HepG2 (cell line): ENCODE results near the gene GTF2I. TPM values are rescaled to one million over a fixed set of nuclear protein-coding genes. Genes with fewer than 3 reads are reported as not detected.
A peak's percentile ranks its signal among the peaks of the same experiment; 100 is the strongest.

Source experiments
- FUBP1 ChIP-seq: sonication (generic); formaldehyde crosslinking; IDR thresholded peaks from 2 replicates; pipeline ENCODE4 v1.5.1; 2020; ENCODE audit warnings: missing genetic modification reagents, mild to moderate bottlenecking, borderline replicate concordance
- GTF3A ChIP-seq: sonication (generic); formaldehyde crosslinking; conservative IDR thresholded peaks from 2 replicates; pipeline ENCODE4 v1.4.0; 2020; ENCODE audit warnings: mild to moderate bottlenecking, missing genetic modification reagents
- KDM5B ChIP-seq: sonication (generic); formaldehyde crosslinking; IDR thresholded peaks from 2 replicates; pipeline ENCODE4 v1.4.0; 2020; ENCODE audit warnings: missing genetic modification reagents, mild to moderate bottlenecking, borderline replicate concordance
- NFKB2 ChIP-seq: sonication (generic); formaldehyde crosslinking; IDR thresholded peaks from 2 replicates; pipeline ENCODE4 v1.4.0; 2020; ENCODE audit warnings: missing genetic modification reagents, borderline replicate concordance
- NPAS2 ChIP-seq: sonication (generic); formaldehyde crosslinking; IDR thresholded peaks from 2 replicates; pipeline ENCODE4 v1.8.0; 2022; ENCODE audit warnings: mild to moderate bottlenecking, missing genetic modification reagents, borderline replicate concordance
- PHF8 ChIP-seq: sonication (generic); formaldehyde crosslinking; IDR thresholded peaks from 2 replicates; pipeline ENCODE4 v1.5.0; 2020; ENCODE audit warnings: missing genetic modification reagents
- RFX3 ChIP-seq: IDR thresholded peaks from 2 replicates; pipeline ENCODE4 v1.6.1; 2016; ENCODE audit warnings: missing biosample characterization, missing genetic modification reagents
- SMARCC2 ChIP-seq: fragments of 450-650 bp; IDR thresholded peaks from 2 replicates; pipeline ENCODE4 v1.6.1; 2017; ENCODE audit warnings: antibody characterized with exemption, mild to moderate bottlenecking
- SP140L ChIP-seq: sonication (generic); formaldehyde crosslinking; IDR thresholded peaks from 2 replicates; pipeline ENCODE4 v1.4.0; 2020; ENCODE audit warnings: missing genetic modification reagents, borderline replicate concordance
- THAP8 ChIP-seq: sonication (generic); formaldehyde crosslinking; IDR thresholded peaks from 2 replicates; pipeline ENCODE4 v1.5.1; 2020; ENCODE audit warnings: missing genetic modification reagents, mild to moderate bottlenecking, borderline replicate concordance
- WIZ ChIP-seq: sonication (generic); formaldehyde crosslinking; IDR thresholded peaks from 2 replicates; pipeline ENCODE4 v1.5.1; 2020; ENCODE audit warnings: mild to moderate bottlenecking, missing genetic modification reagents
- ZNF354B ChIP-seq: sonication (generic); formaldehyde crosslinking; IDR thresholded peaks from 2 replicates; pipeline ENCODE4 v1.8.0; 2022; ENCODE audit warnings: mild to moderate bottlenecking, missing genetic modification reagents
- ZNF407 ChIP-seq: sonication (generic); formaldehyde crosslinking; IDR thresholded peaks from one replicate; pipeline ENCODE4 v1.5.1; 2020; ENCODE audit warnings: mild to moderate bottlenecking, missing genetic modification reagents; ENCODE audit errors: not compliant biosample characterization
- ZNF468 ChIP-seq: sonication (generic); formaldehyde crosslinking; IDR thresholded peaks from 2 replicates; pipeline ENCODE4 v1.8.0; 2022; ENCODE audit warnings: mild to moderate bottlenecking, moderate library complexity, missing genetic modification reagents
- ZNF782 ChIP-seq: sonication (generic); formaldehyde crosslinking; IDR thresholded peaks from 2 replicates; pipeline ENCODE4 v1.4.0; 2020; ENCODE audit warnings: missing genetic modification reagents, mild to moderate bottlenecking, borderline replicate concordance
- ZNF800 ChIP-seq: sonication (generic); formaldehyde crosslinking; IDR thresholded peaks from 2 replicates; pipeline ENCODE4 v1.4.0; 2020; ENCODE audit warnings: missing genetic modification reagents
- polyA plus RNA-seq, 8 experiments: library from polyadenylated mRNA; depleted of rRNA in 3 of 8; stranded (reverse) in 7 of 8; unstranded in 1 of 8; fragments of >200 nt; fragmentation: Illumina TruSeq in 4 of 8; extraction: Trizol in 4 of 8; gene quantifications; 2 replicates each; pipeline versions ENCODE4 v1.2.1 to v1.2.3, GENCODE V29; 2011 to 2016; ENCODE audit warnings: low read depth in 4 of 8, missing spikeins in 1 of 8, mixed read lengths in 1 of 8; ENCODE audit not compliant: insufficient read depth in 1 of 8
- total RNA-seq, 5 experiments: library from RNA; depleted of rRNA; stranded (reverse); fragments of >200 nt; fragmentation: Illumina TruSeq; extraction: Trizol; gene quantifications; 2 replicates each; pipeline ENCODE4 v1.2.3, GENCODE V29; 2016; ENCODE audit warnings: low read depth in 1 of 5

GTF2I gene
- total and polyA plus RNA-seq, 2 of the 13 experiments (the other 11 are each of a cell fraction or from before 2014, with no cell fraction given), result 74.6 to 125 TPM

GRCh38 chr7:74656837-74657691 is 454 bp upstream of the GTF2I start (continued):
- no peak for TF ChIP-seq THAP8 (CRISPR knock-in tag)
- peak; percentile 88 for TF ChIP-seq KDM5B (CRISPR knock-in tag)
- no peak for TF ChIP-seq SMARCC2
- TF ChIP-seq PHF8 (CRISPR knock-in tag), result peak; percentile 88
- TF ChIP-seq ZNF468, result no peak
- no peak for TF ChIP-seq ZNF800
- no peak for TF ChIP-seq ZNF407
- TF ChIP-seq NFKB2 (CRISPR knock-in tag), result no peak
- TF ChIP-seq RFX3 (CRISPR knock-in tag), result no peak
- TF ChIP-seq NPAS2 (CRISPR knock-in tag), result no peak
- no peak for TF ChIP-seq FUBP1
- TF ChIP-seq WIZ (CRISPR knock-in tag), result peak; percentile 73; the same call in 1 of the 2 replicates
- no peak for TF ChIP-seq SP140L
- no peak; the same call in 1 of the 2 replicates for TF ChIP-seq ZNF782
- TF ChIP-seq GTF3A (CRISPR knock-in tag), result no peak
- TF ChIP-seq ZNF354B (CRISPR knock-in tag), result no peak
